OCI-LY3 (cell line): ENCODE results near the gene LENG9.
"Not testable (repeated sequence)": the region's sequence is repeated elsewhere in the genome, so short reads cannot be mapped to it uniquely, and the experiment has no call there.

Source experiments
- CTCF ChIP-seq: fragments of 200-600, 300-600 bp; sonication (generic); IDR thresholded peaks from 2 replicates; pipeline ENCODE4 v1.5.1; 2014; ENCODE audit warnings: antibody characterized with exemption, low read length, low read depth
- EZH2phosphoT487 ChIP-seq: fragments of 200-600 bp; shearing (Covaris generic); IDR thresholded peaks from 2 replicates; pipeline ENCODE4 v1.6.1; 2018; ENCODE audit warnings: antibody characterized with exemption, mixed run types, low read depth

- not testable (repeated sequence) for TF ChIP-seq EZH2phosphoT487, CTCF
These were observed 34.8 kb upstream of the LENG9 start for GRCh38 chr19:54498451-54498772.
